Natural killer cell (primary cell): Measurements from ENCODE around the gene COL6A2. TPM values are rescaled to one million over a fixed set of nuclear protein-coding genes. Genes with fewer than 3 reads are reported as not detected.

Source experiments
- ATAC-seq, 3 donors: fragments of 150-1000 bp in 2 of 3; fragments of 200-7000 bp in 1 of 3; cut with Tn5 transposase; 1 replicate in 1 of 3; 2 replicates in 2 of 3; pipeline ENCODE4 v1.10.0; 2021; ENCODE audit warnings: mild to moderate bottlenecking in 2 of 3, moderate library complexity in 2 of 3
- DNase-seq, 2 donors: peaks; one replicate each; pipeline versions ENCODE4 v3.0.0 to v3.0.0-alpha.2; 2013 to 2021; ENCODE audit warnings: mixed read lengths in 1 of 2
- H3K27ac ChIP-seq: one replicate; pipeline ENCODE4 v1.5.1; 2013; ENCODE audit warnings: mild to moderate bottlenecking, low read length
- H3K27me3 ChIP-seq: one replicate; pipeline ENCODE4 v1.6.1; 2013; ENCODE audit warnings: low read length; ENCODE audit not compliant: control insufficient read depth, insufficient read depth
- H3K36me3 ChIP-seq: one replicate; pipeline ENCODE4 v1.6.1; 2013; ENCODE audit warnings: low read length; ENCODE audit not compliant: control insufficient read depth, insufficient read depth
- H3K4me1 ChIP-seq: one replicate; pipeline ENCODE4 v1.6.1; 2013; ENCODE audit warnings: low read length; ENCODE audit not compliant: control insufficient read depth, insufficient read depth
- H3K4me3 ChIP-seq: one replicate; pipeline ENCODE4 v1.5.1; 2013; ENCODE audit warnings: low read length
- H3K9me3 ChIP-seq: one replicate; pipeline ENCODE4 v1.6.1; 2013; ENCODE audit warnings: low read length; ENCODE audit not compliant: control insufficient read depth, insufficient read depth
- H3K27ac Mint-ChIP-seq, 2 donors: one replicate each; pipeline ENCODE4 v1.8.0; 2022; ENCODE audit warnings: mild to moderate bottlenecking in 2 of 2, mixed read lengths in 2 of 2, moderate library complexity in 1 of 2
- H3K27me3 Mint-ChIP-seq, 2 donors: one replicate each; pipeline ENCODE4 v1.8.0; 2022; ENCODE audit warnings: low read depth in 2 of 2, mixed read lengths in 2 of 2
- H3K36me3 Mint-ChIP-seq: one replicate; pipeline ENCODE4 v1.8.0; 2022; ENCODE audit warnings: mixed read lengths
- H3K4me1 Mint-ChIP-seq, 2 donors: one replicate each; pipeline ENCODE4 v1.8.0; 2022; ENCODE audit warnings: mixed read lengths in 2 of 2
- H3K4me3 Mint-ChIP-seq: one replicate; pipeline ENCODE4 v1.8.0; 2022; ENCODE audit warnings: mild to moderate bottlenecking, moderate library complexity, mixed read lengths
- H3K9me3 Mint-ChIP-seq, 2 donors: one replicate each; pipeline ENCODE4 v1.8.0; 2022; ENCODE audit warnings: mixed read lengths in 2 of 2
- WGBS: methylation state at CpG from one replicate; pipeline ENCODE4 v1.1.7; 2013; ENCODE audit warnings: missing lambda C conversion rate; ENCODE audit not compliant: insufficient coverage; 5-methylcytosine and 5-hydroxymethylcytosine counted together
- intact Hi-C: fragments of 100-400 bp; cut with micrococcal nuclease; formaldehyde crosslinking; loops from one replicate; pipeline ENCODE4 v1.14.2; 2022
- total RNA-seq, 4 donors: library from RNA; stranded (reverse); fragments of 120-200 nt in 1 of 4; gene quantifications; one replicate each; pipeline versions ENCODE4 v1.2.3 to v1.2.4, GENCODE V29; 2013 to 2022
- TF ChIP-seq, protein P1 (sequence below): fragments of 200-600 bp; IDR thresholded peaks from one replicate; pipeline ENCODE4 v1.8.0; 2022; ENCODE audit warnings: antibody characterized with exemption

COL6A2 gene
- total RNA-seq, 3 donors from 2014 or later (not counting 1 experiment from before 2014, with no cell fraction given): 93.9 to 110 (median 97.2) TPM

DNA sequence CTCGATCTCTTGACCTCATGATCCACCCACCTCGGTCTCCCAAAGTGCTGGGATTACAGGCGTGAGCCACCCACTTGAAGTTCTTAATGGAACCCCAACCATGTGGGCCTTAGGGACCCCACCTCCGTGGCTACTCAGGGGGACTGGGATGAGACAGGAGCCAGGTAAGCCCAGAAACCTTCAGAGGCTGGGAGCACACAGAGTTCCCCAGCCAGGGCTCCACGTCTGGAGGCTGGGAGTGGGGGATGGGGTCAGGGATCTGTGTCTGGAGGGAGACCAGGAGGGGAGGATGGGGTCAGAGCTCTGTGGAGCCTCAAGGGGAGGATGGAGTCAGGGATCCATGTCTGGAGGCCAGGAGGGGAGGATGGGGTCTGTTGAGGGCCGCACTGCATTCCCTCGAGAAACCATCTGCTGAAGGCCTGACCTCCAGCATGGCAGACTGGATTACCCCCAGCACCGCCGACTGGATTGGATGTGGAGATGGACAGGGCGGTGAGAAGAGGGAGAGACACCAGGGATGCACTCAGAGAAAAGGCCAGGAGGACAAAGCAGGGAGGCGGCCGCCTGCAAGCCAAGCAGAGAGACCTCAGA, 59.6 kb downstream of the COL6A2 start:
- 96% methylated on average over 12 of the region's 12 CpGs for WGBS
- ATAC-seq: no peak

DNA sequence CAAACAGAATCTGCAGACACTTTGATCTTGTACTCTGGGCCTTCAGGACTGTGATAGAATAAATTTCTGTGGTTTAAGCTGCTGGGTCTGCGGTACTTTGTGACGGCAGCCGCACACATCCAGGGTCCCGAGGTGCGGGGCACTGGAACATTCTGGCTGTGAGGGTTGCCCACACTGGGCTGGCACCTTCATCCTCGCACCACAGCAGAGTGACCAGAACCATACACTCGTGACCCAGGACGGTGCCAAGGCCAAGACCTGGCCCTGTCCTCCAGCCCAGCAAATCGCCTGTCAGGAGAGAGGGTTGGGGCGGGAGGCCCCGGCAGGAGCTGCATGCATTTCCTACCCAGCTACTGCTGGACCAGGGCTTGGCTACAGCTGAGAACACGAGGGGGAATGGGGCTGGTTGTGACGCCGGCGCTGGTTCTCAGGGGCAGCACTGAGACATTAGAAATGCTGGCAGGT, 60.1 kb downstream of the COL6A2 start:
- no peak overlapping the region for H3K4me3 ChIP-seq
- H3K9me3 ChIP-seq: no peaks in the 10 kb centered on the region
- no peaks in the 10 kb centered on the region for H3K36me3 ChIP-seq
- Mint-ChIP-seq H3K4me3 (no peak overlapping the region), H3K4me1 (no peaks in the 10 kb centered on the region), H3K27ac (no peak overlapping the region), H3K9me3 (no peaks in the 10 kb centered on the region), H3K36me3 (no peaks in the 10 kb centered on the region), H3K27me3 (peaks cover 3 to 5% of the 10 kb centered on the region in 2 donors)
- TF ChIP-seq, protein P1, sequence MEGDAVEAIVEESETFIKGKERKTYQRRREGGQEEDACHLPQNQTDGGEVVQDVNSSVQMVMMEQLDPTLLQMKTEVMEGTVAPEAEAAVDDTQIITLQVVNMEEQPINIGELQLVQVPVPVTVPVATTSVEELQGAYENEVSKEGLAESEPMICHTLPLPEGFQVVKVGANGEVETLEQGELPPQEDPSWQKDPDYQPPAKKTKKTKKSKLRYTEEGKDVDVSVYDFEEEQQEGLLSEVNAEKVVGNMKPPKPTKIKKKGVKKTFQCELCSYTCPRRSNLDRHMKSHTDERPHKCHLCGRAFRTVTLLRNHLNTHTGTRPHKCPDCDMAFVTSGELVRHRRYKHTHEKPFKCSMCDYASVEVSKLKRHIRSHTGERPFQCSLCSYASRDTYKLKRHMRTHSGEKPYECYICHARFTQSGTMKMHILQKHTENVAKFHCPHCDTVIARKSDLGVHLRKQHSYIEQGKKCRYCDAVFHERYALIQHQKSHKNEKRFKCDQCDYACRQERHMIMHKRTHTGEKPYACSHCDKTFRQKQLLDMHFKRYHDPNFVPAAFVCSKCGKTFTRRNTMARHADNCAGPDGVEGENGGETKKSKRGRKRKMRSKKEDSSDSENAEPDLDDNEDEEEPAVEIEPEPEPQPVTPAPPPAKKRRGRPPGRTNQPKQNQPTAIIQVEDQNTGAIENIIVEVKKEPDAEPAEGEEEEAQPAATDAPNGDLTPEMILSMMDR: no peak
- 95% methylated on average over 15 of the region's 15 CpGs for WGBS
- no peak for ATAC-seq
- no peak overlapping the region for H3K27ac ChIP-seq
- no peaks in the 10 kb centered on the region for H3K27me3 ChIP-seq
- H3K4me1 ChIP-seq: peaks cover 6% of the 10 kb centered on the region
- intact Hi-C loops: no loop called here
- peak in 1 of 2 donors; percentile 9 for DNase-seq

More for the DNA sequence above, 59.6 kb downstream of the COL6A2 start:
- intact Hi-C loops: no loop called here
- no peaks in the 10 kb centered on the region for H3K36me3 ChIP-seq
- no peak overlapping the region for H3K4me3 Mint-ChIP-seq
- H3K36me3 Mint-ChIP-seq: no peaks in the 10 kb centered on the region
- no peaks in the 10 kb centered on the region for H3K27me3 ChIP-seq
- no peaks in the 10 kb centered on the region for H3K9me3 ChIP-seq
- H3K27ac ChIP-seq: no peak overlapping the region
- DNase-seq: no peak
- peaks cover 8% of the 10 kb centered on the region for H3K4me1 ChIP-seq
- no peaks in the 10 kb centered on the region for H3K9me3 Mint-ChIP-seq
- TF ChIP-seq, protein P1: no peak
- no peaks in the 10 kb centered on the region for H3K27me3 Mint-ChIP-seq
- H3K4me1 Mint-ChIP-seq: no peaks in the 10 kb centered on the region
- H3K27ac Mint-ChIP-seq: no peak overlapping the region
- H3K4me3 ChIP-seq: no peak overlapping the region

DNA sequence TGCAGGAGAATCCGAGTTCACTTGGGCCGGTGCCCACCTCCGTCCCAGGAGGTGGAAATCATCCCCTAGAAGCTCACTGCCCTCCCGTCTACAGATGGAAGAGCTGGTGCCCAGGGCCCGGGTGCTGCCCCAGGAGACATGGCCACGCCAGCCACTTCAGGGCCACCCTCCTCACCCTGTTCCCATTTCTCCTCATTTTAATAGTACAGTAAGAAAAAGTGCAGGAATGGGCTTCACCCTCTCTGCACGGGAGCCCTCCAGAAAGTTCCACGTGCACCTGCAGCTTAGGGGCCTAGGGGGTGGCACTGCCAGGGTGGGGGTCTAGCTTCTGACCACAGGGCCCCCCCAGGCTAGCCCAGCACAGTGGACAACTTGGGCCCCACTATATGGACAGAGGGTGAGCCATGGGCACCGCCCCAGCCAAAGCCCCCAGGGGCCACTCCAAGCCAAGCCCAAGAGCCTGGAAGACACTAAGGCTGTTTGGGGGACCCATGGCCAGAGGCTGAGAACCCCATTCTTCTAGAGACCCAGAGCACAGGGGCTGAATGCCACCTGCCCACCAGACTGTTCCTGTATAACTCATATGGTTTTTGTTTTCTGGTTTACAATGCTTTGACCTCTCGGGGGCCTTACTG, 60.9 kb downstream of the COL6A2 start:
- intact Hi-C loops: no loop called here
- ATAC-seq (no peak), DNase-seq (no peak)
- Histone ChIP-seq H3K9me3 (no peaks in the 10 kb centered on the region), H3K27me3 (no peaks in the 10 kb centered on the region), H3K4me3 (no peak overlapping the region), H3K4me1 (no peaks in the 10 kb centered on the region), H3K36me3 (no peaks in the 10 kb centered on the region), H3K27ac (no peak overlapping the region)
- TF ChIP-seq, protein P1: no peak
- Mint-ChIP-seq H3K4me1 (no peaks in the 10 kb centered on the region), H3K4me3 (no peak overlapping the region), H3K9me3 (no peaks in the 10 kb centered on the region), H3K27ac (no peak overlapping the region), H3K27me3 (peaks cover 7 to 11% of the 10 kb centered on the region in 2 donors), H3K36me3 (no peaks in the 10 kb centered on the region)
- 92% methylated on average over 10 of the region's 10 CpGs for WGBS
